WERI-Rb-1 (cell line): Measurements from ENCODE around the gene NRTN.
A peak's percentile ranks its signal among the peaks of the same experiment; 100 is the strongest.
"Not testable (repeated sequence)": the region's sequence is repeated elsewhere in the genome, so short reads cannot be mapped to it uniquely, and the experiment has no call there.

Experiments used
- DNase-seq: peaks from one replicate; pipeline ENCODE4 v3.0.0-alpha.2; 2020
- H3K27ac ChIP-seq: fragments of 250-450 bp; sonication (Bioruptor Pico); 2 replicates; pipeline ENCODE4 v1.5.1; 2020; ENCODE audit warnings: mild to moderate bottlenecking, moderate library complexity
- H3K27me3 ChIP-seq: fragments of 250-450 bp; sonication (Bioruptor Pico); 2 replicates; pipeline ENCODE4 v1.5.1; 2021; ENCODE audit warnings: mild to moderate bottlenecking, low read depth, moderate library complexity; ENCODE audit not compliant: insufficient read depth, severe bottlenecking
- H3K36me3 ChIP-seq: fragments of 250-450 bp; sonication (Bioruptor Pico); 2 replicates; pipeline ENCODE4 v1.5.1; 2020; ENCODE audit warnings: mild to moderate bottlenecking, moderate library complexity
- H3K4me3 ChIP-seq: 2 replicates; pipeline ENCODE4 v1.5.1; 2011; ENCODE audit warnings: low read depth, mild to moderate bottlenecking, control low read depth, low read length
- H3K9me3 ChIP-seq: fragments of 250-450 bp; sonication (Bioruptor Pico); 2 replicates; pipeline ENCODE4 v1.5.1; 2021; ENCODE audit warnings: mild to moderate bottlenecking, moderate library complexity; ENCODE audit not compliant: severe bottlenecking
- TF ChIP-seq, protein P1 (sequence below): IDR thresholded peaks from 2 replicates; pipeline ENCODE4 v1.5.1; 2011; ENCODE audit warnings: low read depth, mild to moderate bottlenecking, control low read depth, inconsistent platforms, low read length

NRTN gene

DNA sequence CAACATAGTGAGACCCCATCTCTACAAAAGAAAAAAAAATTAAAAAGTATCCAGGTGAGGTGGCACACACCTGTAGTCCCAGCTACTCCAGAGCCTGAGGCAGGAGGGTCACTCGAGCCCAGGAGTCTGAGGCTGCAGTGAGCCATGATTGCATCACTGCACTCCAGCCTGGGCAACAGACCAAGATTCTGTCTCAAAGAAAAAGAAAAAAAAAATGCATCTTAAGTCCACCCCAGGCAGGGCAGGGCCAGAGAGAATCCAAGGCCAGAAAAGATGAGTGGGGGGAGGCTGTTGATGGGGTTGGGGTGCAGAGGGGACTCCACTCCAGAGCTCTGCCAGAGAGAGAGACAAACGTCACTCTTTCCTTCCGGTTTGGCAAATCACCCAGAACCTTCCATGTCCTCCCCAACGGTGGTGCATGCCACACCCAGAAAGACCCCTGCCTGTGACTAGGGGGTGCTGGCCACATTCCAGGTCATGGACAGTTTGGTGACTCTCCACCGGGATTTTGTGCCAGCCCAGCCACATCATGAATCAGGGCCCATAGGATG is 46.0 kb downstream of the NRTN start:
- no peaks in the 10 kb centered on the region for H3K27me3 ChIP-seq
- TF ChIP-seq, protein P1, sequence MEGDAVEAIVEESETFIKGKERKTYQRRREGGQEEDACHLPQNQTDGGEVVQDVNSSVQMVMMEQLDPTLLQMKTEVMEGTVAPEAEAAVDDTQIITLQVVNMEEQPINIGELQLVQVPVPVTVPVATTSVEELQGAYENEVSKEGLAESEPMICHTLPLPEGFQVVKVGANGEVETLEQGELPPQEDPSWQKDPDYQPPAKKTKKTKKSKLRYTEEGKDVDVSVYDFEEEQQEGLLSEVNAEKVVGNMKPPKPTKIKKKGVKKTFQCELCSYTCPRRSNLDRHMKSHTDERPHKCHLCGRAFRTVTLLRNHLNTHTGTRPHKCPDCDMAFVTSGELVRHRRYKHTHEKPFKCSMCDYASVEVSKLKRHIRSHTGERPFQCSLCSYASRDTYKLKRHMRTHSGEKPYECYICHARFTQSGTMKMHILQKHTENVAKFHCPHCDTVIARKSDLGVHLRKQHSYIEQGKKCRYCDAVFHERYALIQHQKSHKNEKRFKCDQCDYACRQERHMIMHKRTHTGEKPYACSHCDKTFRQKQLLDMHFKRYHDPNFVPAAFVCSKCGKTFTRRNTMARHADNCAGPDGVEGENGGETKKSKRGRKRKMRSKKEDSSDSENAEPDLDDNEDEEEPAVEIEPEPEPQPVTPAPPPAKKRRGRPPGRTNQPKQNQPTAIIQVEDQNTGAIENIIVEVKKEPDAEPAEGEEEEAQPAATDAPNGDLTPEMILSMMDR = no peak
- no peak for DNase-seq
- H3K27ac ChIP-seq = no peak overlapping the region
- H3K9me3 ChIP-seq = peaks cover 2% of the 10 kb centered on the region
- H3K4me3 ChIP-seq = no peak overlapping the region
- no peaks in the 10 kb centered on the region for H3K36me3 ChIP-seq

- Histone ChIP-seq H3K27ac (no peak within 1 kb of the TSS; the same call in 1 of the 2 replicates), H3K4me3 (no peak within 1 kb of the TSS), H3K36me3 (no peaks in the 10 kb centered on the region), H3K9me3 (peaks cover 2% of the 10 kb centered on the region), H3K27me3 (no peaks in the 10 kb centered on the region)
- TF ChIP-seq, protein P1 = no peak
- DNase-seq = peak; percentile 26
Measured at GRCh38 chr19:5851302-5851701, 46.4 kb downstream of the NRTN start, which contains the start of gene FUT3. Gene FUT3 (minus strand): TSS chr19:5851449.

DNA sequence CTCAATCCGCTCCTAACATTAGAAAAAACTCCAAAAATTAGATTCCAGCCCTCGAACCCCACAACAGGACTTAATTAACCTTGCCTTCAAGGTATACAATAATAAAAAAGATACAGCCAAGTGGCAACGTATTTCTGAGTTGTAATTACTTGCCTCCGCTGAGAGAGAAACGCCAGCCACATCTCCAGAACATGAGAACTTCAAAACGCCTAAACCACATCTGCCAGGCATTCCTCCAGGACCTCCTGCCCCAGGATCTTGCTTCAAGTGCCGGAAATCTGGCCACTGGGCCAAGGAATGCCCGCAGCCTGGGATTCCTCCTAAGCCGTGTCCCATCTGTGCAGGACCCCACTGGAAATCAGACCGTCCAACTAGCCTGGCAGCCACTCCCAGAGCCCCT is 49.3 kb downstream of the NRTN start:
- H3K27me3 ChIP-seq, H3K9me3 ChIP-seq, H3K36me3 ChIP-seq: not testable (repeated sequence)
- peak; percentile 61 for DNase-seq
- H3K4me3 ChIP-seq = peak overlapping the region; percentile 11
- peak overlapping the region; percentile 59 for H3K27ac ChIP-seq

- DNase-seq = peak; percentile 65
- H3K27me3 ChIP-seq, H3K36me3 ChIP-seq, H3K9me3 ChIP-seq, H3K4me3 ChIP-seq: not testable (repeated sequence)
- peak overlapping the region; percentile 59; the same call in 1 of the 2 replicates for H3K27ac ChIP-seq
Measured at GRCh38 chr19:5855151-5855550, 50.3 kb downstream of the NRTN start.

- H3K27ac ChIP-seq = no peak overlapping the region
- no peaks in the 10 kb centered on the region for H3K27me3 ChIP-seq
- peaks cover 6% of the 10 kb centered on the region for H3K9me3 ChIP-seq
- TF ChIP-seq, protein P1 = no peak
- H3K36me3 ChIP-seq = no peaks in the 10 kb centered on the region
- no peak overlapping the region for H3K4me3 ChIP-seq
- DNase-seq = peak; percentile 53
Measured at GRCh38 chr19:5857203-5858081, 52.6 kb downstream of the NRTN start.

- Histone ChIP-seq H3K27ac (no peak overlapping the region), H3K27me3 (no peaks in the 10 kb centered on the region), H3K36me3 (no peaks in the 10 kb centered on the region), H3K4me3 (no peak overlapping the region), H3K9me3 (peaks cover under 1% of the 10 kb centered on the region)
- no peak for DNase-seq
- TF ChIP-seq, protein P1 = no peak
Measured at GRCh38 chr19:5863030-5863665, 58.3 kb downstream of the NRTN start.
